ENCODE results near the gene PDIK1L.

DNA sequence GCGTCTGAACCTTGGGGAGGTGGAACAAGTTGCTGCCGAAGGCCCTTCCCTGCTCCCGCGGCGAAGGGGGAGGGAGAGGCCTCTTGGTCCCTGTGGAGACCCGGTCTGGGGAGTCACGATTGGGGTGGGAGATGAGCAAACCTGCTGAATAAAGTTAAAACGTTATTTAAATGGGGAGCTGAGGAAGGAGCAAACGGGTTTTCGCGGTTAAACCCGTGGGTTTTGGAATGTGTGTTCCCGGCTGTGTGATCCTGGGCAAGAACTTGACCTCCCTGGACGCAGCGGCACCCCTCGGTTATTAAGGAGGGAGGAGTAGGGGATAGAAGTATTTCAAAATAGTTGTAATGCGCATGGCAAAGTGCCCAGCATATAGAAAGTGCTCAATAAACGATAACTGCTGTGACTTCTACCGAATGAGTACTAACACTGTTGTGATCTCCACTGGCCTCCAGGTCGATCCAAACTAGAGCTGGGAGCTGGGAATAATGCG lies 50.6 kb downstream of the PDIK1L start:
- TF ChIP-seq, protein P1, sequence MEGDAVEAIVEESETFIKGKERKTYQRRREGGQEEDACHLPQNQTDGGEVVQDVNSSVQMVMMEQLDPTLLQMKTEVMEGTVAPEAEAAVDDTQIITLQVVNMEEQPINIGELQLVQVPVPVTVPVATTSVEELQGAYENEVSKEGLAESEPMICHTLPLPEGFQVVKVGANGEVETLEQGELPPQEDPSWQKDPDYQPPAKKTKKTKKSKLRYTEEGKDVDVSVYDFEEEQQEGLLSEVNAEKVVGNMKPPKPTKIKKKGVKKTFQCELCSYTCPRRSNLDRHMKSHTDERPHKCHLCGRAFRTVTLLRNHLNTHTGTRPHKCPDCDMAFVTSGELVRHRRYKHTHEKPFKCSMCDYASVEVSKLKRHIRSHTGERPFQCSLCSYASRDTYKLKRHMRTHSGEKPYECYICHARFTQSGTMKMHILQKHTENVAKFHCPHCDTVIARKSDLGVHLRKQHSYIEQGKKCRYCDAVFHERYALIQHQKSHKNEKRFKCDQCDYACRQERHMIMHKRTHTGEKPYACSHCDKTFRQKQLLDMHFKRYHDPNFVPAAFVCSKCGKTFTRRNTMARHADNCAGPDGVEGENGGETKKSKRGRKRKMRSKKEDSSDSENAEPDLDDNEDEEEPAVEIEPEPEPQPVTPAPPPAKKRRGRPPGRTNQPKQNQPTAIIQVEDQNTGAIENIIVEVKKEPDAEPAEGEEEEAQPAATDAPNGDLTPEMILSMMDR (optimal IDR thresholded peaks at IDR 0.05 in 1 of 3, IDR thresholded peaks at IDR 0.05 in 1 of 3, conservative IDR thresholded peaks at IDR 0.05 in 1 of 3; ENCODE audit: extremely low read depth in 1 of 3, insufficient read depth in 2 of 3, low read length in 3 of 3), result no peak
- no peak for TF ChIP-seq EZH2 (IDR thresholded peaks at IDR 0.05; ENCODE audit: low read length)

Measured in keratinocyte (primary cell).